ENCODE measurements around the gene COX7A2L. TPM values are rescaled to one million over a fixed set of nuclear protein-coding genes. Genes with fewer than 3 reads are reported as not detected.

The COX7A2L gene
- total RNA-seq, 1 experiment from 2014 or later: 85.4 TPM

GRCh38 chr2:42304059-42304713 lies 56.8 kb downstream of the COX7A2L start:
- no peak overlapping the region for H3K4me3 ChIP-seq (ENCODE audit: low read depth, low read length, poor library complexity, severe bottlenecking)
- ChIA-PET CTCF (no interaction called here), POLR2A (ENCODE audit: low non-redundant PET) (no interaction called here)
- H3K9me3 ChIP-seq (ENCODE audit: low read depth, low read length, poor library complexity, severe bottlenecking): no peaks in the 10 kb centered on the region
- no peak overlapping the region for H3K27ac ChIP-seq (ENCODE audit: low read depth, low read length, poor library complexity, severe bottlenecking)
- intact Hi-C loops (cut with micrococcal nuclease; ENCODE audit: unreplicated experiment): no loop called here
- DNase-seq (ENCODE audit: low spot score): no peak
- TF ChIP-seq EZH2 (IDR thresholded peaks at IDR 0.05; ENCODE audit: borderline replicate concordance, low read depth, low read length, poor library complexity, severe bottlenecking): no peak
- TF ChIP-seq CTCF (conservative IDR thresholded peaks at IDR 0.05; ENCODE audit: low read depth, low read length): no peak
- BruUV-seq (replicated peaks): no TSS peak
- no peaks in the 10 kb centered on the region for H3K27me3 ChIP-seq (replicated peaks; ENCODE audit: insufficient read depth, low read depth, low read length, poor library complexity)
- peaks cover 56% of the 10 kb centered on the region for H3K36me3 ChIP-seq (ENCODE audit: insufficient read depth, low read length, poor library complexity, severe bottlenecking)
- no peaks in the 10 kb centered on the region for H3K4me1 ChIP-seq (ENCODE audit: insufficient read depth, low read length, poor library complexity, severe bottlenecking)

- BruUV-seq (replicated peaks): no TSS peak
- peaks cover 7% of the 10 kb centered on the region for H3K4me1 ChIP-seq (ENCODE audit: insufficient read depth, low read length, poor library complexity, severe bottlenecking)
- no peak for DNase-seq (ENCODE audit: low spot score)
- H3K27ac ChIP-seq (ENCODE audit: low read depth, low read length, poor library complexity, severe bottlenecking): no peak overlapping the region
- intact Hi-C loops (cut with micrococcal nuclease; ENCODE audit: unreplicated experiment): no loop called here
- ChIA-PET POLR2A (ENCODE audit: low non-redundant PET) (no interaction called here), CTCF (no interaction called here)
- TF ChIP-seq CTCF (conservative IDR thresholded peaks at IDR 0.05; ENCODE audit: low read depth, low read length) (no peak), EZH2 (IDR thresholded peaks at IDR 0.05; ENCODE audit: borderline replicate concordance, low read depth, low read length, poor library complexity, severe bottlenecking) (no peak)
- H3K27me3 ChIP-seq (replicated peaks; ENCODE audit: insufficient read depth, low read depth, low read length, poor library complexity): no peaks in the 10 kb centered on the region
- H3K4me3 ChIP-seq (ENCODE audit: low read depth, low read length, poor library complexity, severe bottlenecking): no peak overlapping the region
- H3K36me3 ChIP-seq (ENCODE audit: insufficient read depth, low read length, poor library complexity, severe bottlenecking): peaks cover 60% of the 10 kb centered on the region
- no peaks in the 10 kb centered on the region for H3K9me3 ChIP-seq (ENCODE audit: low read depth, low read length, poor library complexity, severe bottlenecking)
Measured at GRCh38 chr2:42303252-42303651, 57.8 kb downstream of the COX7A2L start.

- intact Hi-C loops (cut with micrococcal nuclease; ENCODE audit: unreplicated experiment): no loop called here
- BruUV-seq (replicated peaks): no TSS peak
- Histone ChIP-seq H3K4me1 (ENCODE audit: insufficient read depth, low read length, poor library complexity, severe bottlenecking) (peaks cover 34% of the 10 kb centered on the region), H3K27me3 (replicated peaks; ENCODE audit: insufficient read depth, low read depth, low read length, poor library complexity) (no peaks in the 10 kb centered on the region), H3K36me3 (ENCODE audit: insufficient read depth, low read length, poor library complexity, severe bottlenecking) (peaks cover 54% of the 10 kb centered on the region), H3K9me3 (ENCODE audit: low read depth, low read length, poor library complexity, severe bottlenecking) (no peaks in the 10 kb centered on the region), H3K4me3 (ENCODE audit: low read depth, low read length, poor library complexity, severe bottlenecking) (no peak overlapping the region), H3K27ac (ENCODE audit: low read depth, low read length, poor library complexity, severe bottlenecking) (no peak overlapping the region)
- ChIA-PET CTCF (no interaction called here), POLR2A (ENCODE audit: low non-redundant PET) (no interaction called here)
- TF ChIP-seq CTCF (conservative IDR thresholded peaks at IDR 0.05; ENCODE audit: low read depth, low read length) (no peak), EZH2 (IDR thresholded peaks at IDR 0.05; ENCODE audit: borderline replicate concordance, low read depth, low read length, poor library complexity, severe bottlenecking) (no peak)
- DNase-seq (ENCODE audit: low spot score): no peak
Measured at GRCh38 chr2:42300527-42300926, 60.5 kb downstream of the COX7A2L start.

Other genes with a start within 250 kb of the COX7A2L start
- 93.7 and 103 TPM in 2 replicates for gene EML4, start 191.9 kb downstream of the COX7A2L start, total RNA-seq (2021)
- gene KCNG3, start 132.8 kb upstream of the COX7A2L start, total RNA-seq (2021): 1.5 and 1.7 TPM in 2 replicates
- 57.1 and 70.1 TPM in 2 replicates for gene MTA3, start 207.4 kb upstream of the COX7A2L start, total RNA-seq (2021)

All from A673 (cell line).